Esophagus muscularis mucosa (tissue), 4 donors: Measurements from ENCODE around the gene PNPLA4. TPM values are rescaled to one million over a fixed set of nuclear protein-coding genes. Genes with fewer than 3 reads are reported as not detected.

Experiments
- DNase-seq: peaks from one replicate; pipeline ENCODE4 v3.0.0-alpha.2; 2017; ENCODE audit errors: extremely low spot score
- H3K27ac ChIP-seq, 4 donors: fragments of 200-600 bp; sonication (generic); replicated peaks in 1 of 4; 1 replicate in 3 of 4; 2 replicates in 1 of 4; pipeline ENCODE4 v1.5.1; 2016 to 2019; ENCODE audit warnings: mild to moderate bottlenecking in 1 of 4
- H3K27me3 ChIP-seq, 4 donors: fragments of 200-600 bp; sonication (generic); one replicate each; pipeline versions ENCODE4 v1.5.1 to v1.6.0; 2016 to 2019
- H3K36me3 ChIP-seq, 4 donors: fragments of 200-600 bp; sonication (generic); one replicate each; pipeline ENCODE4 v1.5.1; 2016 to 2019
- H3K4me1 ChIP-seq, 4 donors: fragments of 200-600 bp; sonication (generic); one replicate each; pipeline ENCODE4 v1.5.1; 2016 to 2019
- H3K4me3 ChIP-seq, 4 donors: fragments of 200-600 bp; sonication (generic); 1 replicate in 2 of 4; 2 replicates in 2 of 4; pipeline ENCODE4 v1.5.1; 2016 to 2019; ENCODE audit warnings: mild to moderate bottlenecking in 4 of 4, moderate library complexity in 1 of 4
- H3K9me3 ChIP-seq, 4 donors: fragments of 200-600 bp; sonication (generic); 1 replicate in 3 of 4; 2 replicates in 1 of 4; pipeline ENCODE4 v1.5.1; 2016 to 2019
- CTCF ChIP-seq, 3 experiments: fragments of 200-600 bp in 2 of 3; fragments of 450-650 bp in 1 of 3; sonication (generic) in 2 of 3; IDR thresholded peaks; one replicate each; pipeline ENCODE4 v1.5.1; 2017 to 2019; ENCODE audit warnings: antibody characterized with exemption in 3 of 3, mild to moderate bottlenecking in 2 of 3, moderate library complexity in 1 of 3
- EP300 ChIP-seq: sonication (generic); formaldehyde crosslinking; IDR thresholded peaks from one replicate; pipeline ENCODE4 v1.6.1; 2017; ENCODE audit warnings: antibody characterized with exemption
- POLR2A ChIP-seq: fragments of 450-650 bp; IDR thresholded peaks from one replicate; pipeline ENCODE4 v1.6.1; 2017; ENCODE audit warnings: antibody characterized with exemption, moderate library complexity, mild to moderate bottlenecking, low read depth
- POLR2AphosphoS5 ChIP-seq, 2 donors: sonication (generic); formaldehyde crosslinking; IDR thresholded peaks; one replicate each; pipeline ENCODE4 v1.6.1; 2017; ENCODE audit warnings: antibody characterized with exemption in 2 of 2
- WGBS: methylation state at CpG from one replicate; pipeline ENCODE4 v1.1.5; 2018; 5-methylcytosine and 5-hydroxymethylcytosine counted together
- intact Hi-C: fragments of 100-400 bp; cut with DNase I; formaldehyde crosslinking; loops from one replicate; pipeline ENCODE4 v1.15.1; 2023
- total RNA-seq, 4 donors: library from RNA; depleted of rRNA; stranded (reverse); fragments of >200 nt; gene quantifications; one replicate each; pipeline versions ENCODE4 v1.1.0 to v1.2.1, GENCODE V29; 2016

The PNPLA4 gene
- total RNA-seq, 4 donors from 2014 or later = 10.3 to 19.1 (median 13.1) TPM

- WGBS = 60% methylated on average over 1 of the region's 1 CpG
- intact Hi-C loops = no loop called here
- no peak overlapping the region for H3K27ac ChIP-seq
- no peak overlapping the region for H3K4me3 ChIP-seq
- no peaks in the 10 kb centered on the region for H3K36me3 ChIP-seq
- TF ChIP-seq CTCF (IDR thresholded peaks at IDR 0.05) = no peak
- no peaks in the 10 kb centered on the region for H3K27me3 ChIP-seq
- H3K4me1 ChIP-seq = no peaks in the 10 kb centered on the region
- no peak for DNase-seq
- no peaks in the 10 kb centered on the region for H3K9me3 ChIP-seq
These were observed 33.0 kb upstream of the PNPLA4 start for GRCh38 chrX:7960246-7960645.

- Histone ChIP-seq H3K27me3 (no peaks in the 10 kb centered on the region), H3K9me3 (no peaks in the 10 kb centered on the region), H3K36me3 (no peaks in the 10 kb centered on the region), H3K27ac (no peak overlapping the region), H3K4me3 (no peak overlapping the region), H3K4me1 (no peaks in the 10 kb centered on the region)
- TF ChIP-seq POLR2A = no peak
- TF ChIP-seq EP300 = no peak
- TF ChIP-seq CTCF (IDR thresholded peaks at IDR 0.05) = no peak
- no peak for TF ChIP-seq POLR2AphosphoS5 (IDR thresholded peaks at IDR 0.05)
- no peak for DNase-seq
- intact Hi-C loops = loop anchor here (10.0 kb wide), 1 partner anchor 49 kb away; no protein-coding TSS in a partner anchor
- WGBS = 70% methylated on average over 5 of the region's 5 CpGs
These were observed 26.2 kb upstream of the PNPLA4 start for GRCh38 chrX:7953446-7953845.

GRCh38 chrX:7950865-7951264 is 23.7 kb upstream of the PNPLA4 start:
- Histone ChIP-seq H3K27me3 (no peaks in the 10 kb centered on the region), H3K4me1 (no peaks in the 10 kb centered on the region), H3K9me3 (no peaks in the 10 kb centered on the region), H3K27ac (no peak overlapping the region), H3K36me3 (no peaks in the 10 kb centered on the region), H3K4me3 (no peak overlapping the region)
- 69% methylated on average over 2 of the region's 2 CpGs for WGBS
- intact Hi-C loops = loop anchor here (10.0 kb wide), 1 partner anchor 46 kb away; no protein-coding TSS in a partner anchor
- no peak for DNase-seq
- TF ChIP-seq POLR2AphosphoS5 (IDR thresholded peaks at IDR 0.05) (no peak), CTCF (IDR thresholded peaks at IDR 0.05) (no peak), POLR2A (no peak), EP300 (no peak)

- H3K9me3 ChIP-seq = no peaks in the 10 kb centered on the region
- TF ChIP-seq POLR2AphosphoS5 (IDR thresholded peaks at IDR 0.05) = no peak
- no peak for TF ChIP-seq CTCF (IDR thresholded peaks at IDR 0.05)
- TF ChIP-seq POLR2A = no peak
- no peak for TF ChIP-seq EP300
- no peak for DNase-seq
- no peaks in the 10 kb centered on the region for H3K27me3 ChIP-seq
- WGBS = 57% methylated on average over 3 of the region's 3 CpGs
- intact Hi-C loops = loop anchor here (10.0 kb wide), 1 partner anchor 64 kb away; no protein-coding TSS in a partner anchor
- no peak overlapping the region for H3K4me3 ChIP-seq
- H3K27ac ChIP-seq = no peak overlapping the region
- no peaks in the 10 kb centered on the region for H3K4me1 ChIP-seq
- no peaks in the 10 kb centered on the region for H3K36me3 ChIP-seq
These were observed 21.3 kb upstream of the PNPLA4 start for GRCh38 chrX:7948483-7948882.

GRCh38 chrX:7946960-7947359 is 19.7 kb upstream of the PNPLA4 start:
- 40% methylated on average over 2 of the region's 2 CpGs for WGBS
- H3K27ac ChIP-seq = no peak overlapping the region
- DNase-seq = no peak

More at GRCh38 chrX:7946960-7947359, 19.7 kb upstream of the PNPLA4 start:
- Histone ChIP-seq H3K27me3 (no peaks in the 10 kb centered on the region), H3K4me1 (no peaks in the 10 kb centered on the region), H3K36me3 (no peaks in the 10 kb centered on the region), H3K4me3 (no peak overlapping the region), H3K9me3 (no peaks in the 10 kb centered on the region)
- intact Hi-C loops = loop anchor here (10.0 kb wide), 1 partner anchor 62 kb away; no protein-coding TSS in a partner anchor
- TF ChIP-seq EP300 (no peak), POLR2A (no peak), POLR2AphosphoS5 (IDR thresholded peaks at IDR 0.05) (no peak), CTCF (IDR thresholded peaks at IDR 0.05) (no peak)
